HG02798 (cell line): Measurements from ENCODE around the gene PMS2.
A peak's percentile ranks its signal among the peaks of the same experiment; 100 is the strongest.
"Not testable (repeated sequence)": the region's sequence is repeated elsewhere in the genome, so short reads cannot be mapped to it uniquely, and the experiment has no call there.

Source experiments
- ATAC-seq: cut with Tn5 transposase; IDR thresholded peaks from one replicate; pipeline ENCODE4 v1.9.1; 2021; ENCODE audit warnings: mild to moderate bottlenecking; ENCODE audit not compliant: unreplicated experiment, poor library complexity

The PMS2 gene

GRCh38 chr7:6015917-6016652, 7.2 kb upstream of the PMS2 start:
- ATAC-seq: peak; percentile 60

GRCh38 chr7:6012355-6013104, 3.7 kb upstream of the PMS2 start:
- ATAC-seq: no peak

GRCh38 chr7:6011541-6011940, 2.7 kb upstream of the PMS2 start:
- ATAC-seq: no peak

GRCh38 chr7:6010370-6010769, 1.5 kb upstream of the PMS2 start:
- not testable (repeated sequence) for ATAC-seq

- not testable (repeated sequence) for ATAC-seq
Observed at GRCh38 chr7:6007835-6008590, 836 bp downstream of the PMS2 start.

GRCh38 chr7:6007386-6007785, 1.5 kb downstream of the PMS2 start:
- ATAC-seq: no peak

- ATAC-seq: no peak
Observed at GRCh38 chr7:5997210-5997808, 11.5 kb downstream of the PMS2 start.

- ATAC-seq: not testable (repeated sequence)
Observed at GRCh38 chr7:5987061-5987460, 21.8 kb downstream of the PMS2 start.

- ATAC-seq: not testable (repeated sequence)
Observed at GRCh38 chr7:5979680-5980314, 29.1 kb downstream of the PMS2 start.

- ATAC-seq: not testable (repeated sequence)
Observed at GRCh38 chr7:5973580-5973979, 35.3 kb downstream of the PMS2 start.

GRCh38 chr7:5970347-5970911, 38.4 kb downstream of the PMS2 start, which contains the start of gene RSPH10B:
TSS of gene RSPH10B (minus strand) at chr7:5970689. CDS start at chr7:5967116, 3,573 bp downstream.
- not testable (repeated sequence) for ATAC-seq

- not testable (repeated sequence) for ATAC-seq
Observed at GRCh38 chr7:5963810-5964209, 45.0 kb downstream of the PMS2 start.

GRCh38 chr7:5963205-5963604, 45.6 kb downstream of the PMS2 start:
- not testable (repeated sequence) for ATAC-seq

GRCh38 chr7:5934945-5935450, 73.9 kb downstream of the PMS2 start:
- ATAC-seq: not testable (repeated sequence)

- ATAC-seq: not testable (repeated sequence)
Observed at GRCh38 chr7:5931905-5932644, 76.8 kb downstream of the PMS2 start.

GRCh38 chr7:5931250-5931649, 77.6 kb downstream of the PMS2 start:
- not testable (repeated sequence) for ATAC-seq

GRCh38 chr7:5930290-5930689, 78.6 kb downstream of the PMS2 start:
- ATAC-seq: not testable (repeated sequence)

GRCh38 chr7:5926263-5926870, 82.5 kb downstream of the PMS2 start:
- ATAC-seq: not testable (repeated sequence)
